ENCODE measurements around the gene PROCA1. TPM values are rescaled to one million over a fixed set of nuclear protein-coding genes. Genes with fewer than 3 reads are reported as not detected.

PROCA1 gene
- total and polyA plus RNA-seq, 2 of the 13 experiments (the other 11 are each of a cell fraction or from before 2014, with no cell fraction given): 0.73 to 1.5 TPM

- TF ChIP-seq, protein P1, sequence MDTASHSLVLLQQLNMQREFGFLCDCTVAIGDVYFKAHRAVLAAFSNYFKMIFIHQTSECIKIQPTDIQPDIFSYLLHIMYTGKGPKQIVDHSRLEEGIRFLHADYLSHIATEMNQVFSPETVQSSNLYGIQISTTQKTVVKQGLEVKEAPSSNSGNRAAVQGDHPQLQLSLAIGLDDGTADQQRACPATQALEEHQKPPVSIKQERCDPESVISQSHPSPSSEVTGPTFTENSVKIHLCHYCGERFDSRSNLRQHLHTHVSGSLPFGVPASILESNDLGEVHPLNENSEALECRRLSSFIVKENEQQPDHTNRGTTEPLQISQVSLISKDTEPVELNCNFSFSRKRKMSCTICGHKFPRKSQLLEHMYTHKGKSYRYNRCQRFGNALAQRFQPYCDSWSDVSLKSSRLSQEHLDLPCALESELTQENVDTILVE (CRISPR knock-in tag; IDR thresholded peaks at IDR 0.05): no peak
- TF ChIP-seq, protein P2, sequence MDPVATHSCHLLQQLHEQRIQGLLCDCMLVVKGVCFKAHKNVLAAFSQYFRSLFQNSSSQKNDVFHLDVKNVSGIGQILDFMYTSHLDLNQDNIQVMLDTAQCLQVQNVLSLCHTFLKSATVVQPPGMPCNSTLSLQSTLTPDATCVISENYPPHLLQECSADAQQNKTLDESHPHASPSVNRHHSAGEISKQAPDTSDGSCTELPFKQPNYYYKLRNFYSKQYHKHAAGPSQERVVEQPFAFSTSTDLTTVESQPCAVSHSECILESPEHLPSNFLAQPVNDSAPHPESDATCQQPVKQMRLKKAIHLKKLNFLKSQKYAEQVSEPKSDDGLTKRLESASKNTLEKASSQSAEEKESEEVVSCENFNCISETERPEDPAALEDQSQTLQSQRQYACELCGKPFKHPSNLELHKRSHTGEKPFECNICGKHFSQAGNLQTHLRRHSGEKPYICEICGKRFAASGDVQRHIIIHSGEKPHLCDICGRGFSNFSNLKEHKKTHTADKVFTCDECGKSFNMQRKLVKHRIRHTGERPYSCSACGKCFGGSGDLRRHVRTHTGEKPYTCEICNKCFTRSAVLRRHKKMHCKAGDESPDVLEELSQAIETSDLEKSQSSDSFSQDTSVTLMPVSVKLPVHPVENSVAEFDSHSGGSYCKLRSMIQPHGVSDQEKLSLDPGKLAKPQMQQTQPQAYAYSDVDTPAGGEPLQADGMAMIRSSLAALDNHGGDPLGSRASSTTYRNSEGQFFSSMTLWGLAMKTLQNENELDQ (CRISPR knock-in tag; IDR thresholded peaks at IDR 0.05; ENCODE audit: borderline replicate concordance): no peak
- TF ChIP-seq ATAD3A (CRISPR knock-in tag; IDR thresholded peaks at IDR 0.05) (no peak), HBP1 (CRISPR knock-in tag; IDR thresholded peaks at IDR 0.05; ENCODE audit: low read depth) (no peak), ZNF766 (CRISPR knock-in tag; IDR thresholded peaks at IDR 0.05; ENCODE audit: borderline replicate concordance) (peak; percentile 78; the same call in 1 of the 2 replicates), ZFY (CRISPR knock-in tag; IDR thresholded peaks at IDR 0.05) (peak; percentile 88), ZSCAN22 (CRISPR knock-in tag; IDR thresholded peaks at IDR 0.05) (no peak), ZBTB37 (CRISPR knock-in tag; IDR thresholded peaks at IDR 0.05) (no peak), ZNF891 (CRISPR knock-in tag; IDR thresholded peaks at IDR 0.05) (no peak), CBX2 (IDR thresholded peaks at IDR 0.05; ENCODE audit: low read depth, low read length) (no peak), CBX2 (CRISPR knock-in tag; IDR thresholded peaks at IDR 0.05; ENCODE audit: low read depth) (no peak), ZNF607 (CRISPR knock-in tag; IDR thresholded peaks at IDR 0.05; ENCODE audit: borderline replicate concordance) (peak; percentile 5), DR1 (CRISPR knock-in tag; IDR thresholded peaks at IDR 0.05) (no peak), ZNF337 (CRISPR knock-in tag; IDR thresholded peaks at IDR 0.05; ENCODE audit: borderline replicate concordance, low read depth) (no peak), HMGXB4 (CRISPR knock-in tag; IDR thresholded peaks at IDR 0.05; ENCODE audit: borderline replicate concordance in 1 of 2, low read depth in 1 of 2) (peak in 1 of 2 experiments; percentile 70; a peak in 1 of 4 replicates), ZNF333 (CRISPR knock-in tag; IDR thresholded peaks at IDR 0.05; ENCODE audit: borderline replicate concordance) (no peak)
- TF ChIP-seq, protein P3, sequence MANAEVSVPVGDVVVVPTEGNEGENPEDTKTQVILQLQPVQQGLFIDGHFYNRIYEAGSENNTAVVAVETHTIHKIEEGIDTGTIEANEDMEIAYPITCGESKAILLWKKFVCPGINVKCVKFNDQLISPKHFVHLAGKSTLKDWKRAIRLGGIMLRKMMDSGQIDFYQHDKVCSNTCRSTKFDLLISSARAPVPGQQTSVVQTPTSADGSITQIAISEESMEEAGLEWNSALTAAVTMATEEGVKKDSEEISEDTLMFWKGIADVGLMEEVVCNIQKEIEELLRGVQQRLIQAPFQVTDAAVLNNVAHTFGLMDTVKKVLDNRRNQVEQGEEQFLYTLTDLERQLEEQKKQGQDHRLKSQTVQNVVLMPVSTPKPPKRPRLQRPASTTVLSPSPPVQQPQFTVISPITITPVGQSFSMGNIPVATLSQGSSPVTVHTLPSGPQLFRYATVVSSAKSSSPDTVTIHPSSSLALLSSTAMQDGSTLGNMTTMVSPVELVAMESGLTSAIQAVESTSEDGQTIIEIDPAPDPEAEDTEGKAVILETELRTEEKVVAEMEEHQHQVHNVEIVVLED (CRISPR knock-in tag; IDR thresholded peaks at IDR 0.05; ENCODE audit: borderline replicate concordance): no peak
These were observed 16.9 kb upstream of the PROCA1 start, which contains the start of gene NEK8 (continued) for GRCh38 chr17:28728364-28729200.

All from HepG2 (cell line).